NT2/D1 (cell line): ENCODE results near the gene ALG12.
A peak's percentile ranks its signal among the peaks of the same experiment; 100 is the strongest.

Source experiments
- DNase-seq: peaks from one replicate; pipeline ENCODE4 v3.0.0-alpha.2; 2011; ENCODE audit warnings: low read depth, low spot score
- H3K27me3 ChIP-seq: 2 replicates; pipeline ENCODE4 v1.6.0; 2011; ENCODE audit warnings: mild to moderate bottlenecking; ENCODE audit not compliant: insufficient read length, insufficient read depth
- H3K36me3 ChIP-seq: 2 replicates; pipeline ENCODE4 v1.6.1; 2011; ENCODE audit warnings: mild to moderate bottlenecking, low read length, mixed read lengths; ENCODE audit not compliant: insufficient read depth, insufficient read length
- H3K4me1 ChIP-seq: 2 replicates; pipeline ENCODE4 v1.5.1; 2011; ENCODE audit not compliant: insufficient read depth, insufficient read length
- H3K4me3 ChIP-seq: 2 replicates; pipeline ENCODE4 v1.5.1; 2011; ENCODE audit warnings: low read depth; ENCODE audit not compliant: insufficient read length
- H3K9ac ChIP-seq: 2 replicates; pipeline ENCODE4 v1.6.0; 2011; ENCODE audit warnings: low read depth; ENCODE audit not compliant: insufficient read length
- H3K9me3 ChIP-seq: 2 replicates; pipeline ENCODE4 v1.5.1; 2011; ENCODE audit warnings: mild to moderate bottlenecking, low read length; ENCODE audit not compliant: insufficient read depth
- SUZ12 ChIP-seq: IDR thresholded peaks from 2 replicates; pipeline ENCODE4 v1.6.1; 2011; ENCODE audit not compliant: insufficient read length, insufficient read depth; ENCODE audit errors: extremely low read depth
- YY1 ChIP-seq: IDR thresholded peaks from 2 replicates; pipeline ENCODE4 v1.6.1; 2011; ENCODE audit not compliant: insufficient read length, insufficient read depth
- ZNF274 ChIP-seq: IDR thresholded peaks from 2 replicates; pipeline ENCODE4 v1.6.1; 2011; ENCODE audit warnings: mild to moderate bottlenecking, low read depth, low read length

The ALG12 gene

DNA sequence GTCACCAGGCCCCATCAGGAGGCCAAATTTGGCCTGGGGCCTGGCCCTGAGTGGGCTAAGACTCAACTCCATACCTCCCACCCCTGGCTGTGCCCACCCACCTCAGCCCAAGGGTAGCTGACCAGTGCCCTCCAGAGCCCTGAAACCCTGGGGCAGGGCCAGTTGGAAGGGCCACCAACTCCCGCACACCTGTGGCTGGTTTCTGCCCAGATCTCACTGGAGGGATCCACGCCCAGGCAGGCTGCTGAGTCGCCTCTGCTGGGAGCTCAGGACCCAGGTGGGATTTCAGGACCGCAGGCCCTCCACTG is 33.4 kb upstream of the ALG12 start:
- Histone ChIP-seq H3K4me3 (no peak overlapping the region), H3K36me3 (no peaks in the 10 kb centered on the region), H3K9me3 (no peaks in the 10 kb centered on the region), H3K4me1 (peaks cover 33% of the 10 kb centered on the region), H3K9ac (peak overlapping the region; percentile 17), H3K27me3 (no peaks in the 10 kb centered on the region)
- no peak for DNase-seq
- TF ChIP-seq ZNF274 (no peak), SUZ12 (no peak), YY1 (no peak)

DNA sequence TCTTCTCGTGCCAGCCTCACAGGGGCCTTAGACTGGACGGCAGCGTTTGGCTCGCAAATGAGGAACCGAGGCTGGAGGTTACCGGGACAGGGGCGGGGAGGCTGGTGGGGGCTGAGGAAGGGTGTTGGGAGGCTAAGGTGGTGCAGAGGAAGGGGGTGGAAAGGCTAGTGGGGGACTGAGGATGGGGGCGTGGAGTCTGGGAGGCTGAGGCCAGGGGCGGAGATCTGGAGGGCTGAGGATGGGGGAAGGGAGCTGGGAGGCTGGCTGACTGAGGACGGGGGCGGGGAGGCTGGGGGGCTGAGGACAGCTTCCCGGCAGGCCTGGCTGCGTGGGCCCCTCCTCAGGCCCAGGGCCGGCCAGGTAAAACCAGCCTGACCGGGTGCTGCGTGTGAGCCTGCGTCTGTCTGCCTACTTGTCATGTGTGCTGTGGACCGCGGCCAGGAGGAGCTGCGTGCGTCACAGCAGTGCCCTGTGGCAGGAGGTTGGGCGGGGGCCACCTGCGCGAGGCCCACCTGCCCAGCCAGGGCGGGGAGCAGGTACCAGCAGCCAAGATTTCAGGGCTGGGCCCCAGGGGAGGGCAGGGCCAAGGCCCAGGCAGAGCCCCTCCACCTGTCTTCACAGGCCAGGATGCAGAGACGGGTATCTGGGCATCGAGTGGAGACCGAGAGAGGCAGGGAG is 32.9 kb upstream of the ALG12 start:
- H3K4me1 ChIP-seq = peaks cover 36% of the 10 kb centered on the region
- H3K9ac ChIP-seq = no peak overlapping the region
- H3K36me3 ChIP-seq = no peaks in the 10 kb centered on the region
- TF ChIP-seq SUZ12 (no peak), ZNF274 (no peak), YY1 (no peak)
- H3K4me3 ChIP-seq = no peak overlapping the region
- DNase-seq = no peak
- H3K27me3 ChIP-seq = no peaks in the 10 kb centered on the region
- H3K9me3 ChIP-seq = no peaks in the 10 kb centered on the region

- no peaks in the 10 kb centered on the region for H3K27me3 ChIP-seq
- H3K9ac ChIP-seq = no peak overlapping the region
- TF ChIP-seq ZNF274 (no peak), YY1 (no peak), SUZ12 (no peak)
- no peak for DNase-seq
- H3K4me1 ChIP-seq = peaks cover 36% of the 10 kb centered on the region
- no peaks in the 10 kb centered on the region for H3K36me3 ChIP-seq
- no peak overlapping the region for H3K4me3 ChIP-seq
- no peaks in the 10 kb centered on the region for H3K9me3 ChIP-seq
Measured at GRCh38 chr22:49950396-49950994, 32.3 kb upstream of the ALG12 start.

DNA sequence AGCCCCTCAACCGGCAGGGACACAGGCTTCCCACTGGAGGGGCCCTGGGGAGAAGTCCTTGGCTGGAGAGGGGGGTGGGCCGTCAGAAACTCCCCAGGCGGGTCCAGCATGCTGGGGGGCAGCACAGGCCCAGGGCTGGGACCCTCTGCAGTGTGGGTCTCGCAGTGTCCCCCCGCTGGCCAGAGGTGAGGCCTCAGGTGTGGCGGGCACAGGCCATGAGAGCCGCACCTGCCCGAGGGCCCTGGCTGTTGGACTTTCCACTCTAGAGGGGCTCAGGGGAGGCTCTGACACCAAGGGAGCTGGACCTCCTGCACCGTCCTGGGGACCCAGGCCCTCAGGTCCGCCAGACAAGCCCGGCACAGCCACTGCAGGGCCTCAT is 31.7 kb upstream of the ALG12 start:
- H3K4me1 ChIP-seq = peaks cover 36% of the 10 kb centered on the region
- no peak overlapping the region for H3K9ac ChIP-seq
- no peaks in the 10 kb centered on the region for H3K27me3 ChIP-seq
- no peak overlapping the region for H3K4me3 ChIP-seq
- DNase-seq = no peak
- no peaks in the 10 kb centered on the region for H3K9me3 ChIP-seq
- TF ChIP-seq YY1 = no peak
- TF ChIP-seq ZNF274 = no peak
- no peaks in the 10 kb centered on the region for H3K36me3 ChIP-seq

DNA sequence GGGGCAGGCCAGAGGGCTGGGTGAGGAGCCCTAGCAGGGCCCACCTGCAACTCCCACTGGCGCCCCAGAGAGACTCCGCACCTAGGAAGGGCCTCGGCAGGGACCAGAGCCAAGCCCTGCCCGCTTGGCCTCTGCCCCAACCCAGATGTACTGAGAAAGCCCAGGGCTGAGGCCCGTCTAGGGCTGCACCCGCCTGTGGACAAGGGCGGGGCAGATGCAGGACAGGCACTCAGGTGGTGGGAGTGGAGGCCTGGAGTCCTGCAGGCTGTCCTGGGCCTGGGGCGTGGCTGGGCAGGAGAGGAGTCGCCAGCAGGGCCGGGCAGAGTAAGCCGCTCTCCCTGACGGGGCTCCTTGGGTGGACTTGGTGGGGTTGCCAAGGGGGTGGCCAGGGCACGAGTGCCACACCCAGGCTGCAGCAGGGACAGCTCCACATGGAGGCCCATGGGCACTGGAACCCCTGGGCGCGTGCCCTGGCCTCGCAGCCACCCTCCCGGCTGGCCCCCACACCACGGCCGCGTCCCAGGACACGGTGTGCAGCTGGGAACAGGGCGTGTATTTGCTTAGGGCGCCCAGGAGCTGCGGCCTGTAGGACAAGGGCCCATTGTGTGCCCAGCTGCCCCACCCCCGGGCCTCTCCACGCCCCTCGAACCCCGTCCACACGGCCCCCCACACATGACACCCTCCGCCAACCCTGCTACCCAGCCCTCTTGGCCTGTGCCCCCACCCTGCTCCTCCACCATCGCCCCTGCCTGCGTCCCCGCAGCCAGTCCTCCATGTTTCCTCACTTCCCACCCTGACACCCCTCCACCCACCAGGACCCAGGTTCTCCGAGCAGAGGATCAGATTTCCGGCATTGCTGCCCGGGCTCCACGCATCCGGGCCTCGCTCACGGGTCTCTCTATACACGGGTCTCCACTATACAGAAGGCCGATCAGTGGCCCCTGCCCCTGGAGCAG is 31.0 kb upstream of the ALG12 start:
- H3K4me1 ChIP-seq = peaks cover 36% of the 10 kb centered on the region
- H3K9me3 ChIP-seq = no peaks in the 10 kb centered on the region
- no peak for TF ChIP-seq YY1
- no peak for TF ChIP-seq ZNF274
- no peak for TF ChIP-seq SUZ12
- no peaks in the 10 kb centered on the region for H3K36me3 ChIP-seq
- H3K4me3 ChIP-seq = no peak overlapping the region
- no peak for DNase-seq
- H3K27me3 ChIP-seq = no peaks in the 10 kb centered on the region
- peak overlapping the region; percentile 32 for H3K9ac ChIP-seq

DNA sequence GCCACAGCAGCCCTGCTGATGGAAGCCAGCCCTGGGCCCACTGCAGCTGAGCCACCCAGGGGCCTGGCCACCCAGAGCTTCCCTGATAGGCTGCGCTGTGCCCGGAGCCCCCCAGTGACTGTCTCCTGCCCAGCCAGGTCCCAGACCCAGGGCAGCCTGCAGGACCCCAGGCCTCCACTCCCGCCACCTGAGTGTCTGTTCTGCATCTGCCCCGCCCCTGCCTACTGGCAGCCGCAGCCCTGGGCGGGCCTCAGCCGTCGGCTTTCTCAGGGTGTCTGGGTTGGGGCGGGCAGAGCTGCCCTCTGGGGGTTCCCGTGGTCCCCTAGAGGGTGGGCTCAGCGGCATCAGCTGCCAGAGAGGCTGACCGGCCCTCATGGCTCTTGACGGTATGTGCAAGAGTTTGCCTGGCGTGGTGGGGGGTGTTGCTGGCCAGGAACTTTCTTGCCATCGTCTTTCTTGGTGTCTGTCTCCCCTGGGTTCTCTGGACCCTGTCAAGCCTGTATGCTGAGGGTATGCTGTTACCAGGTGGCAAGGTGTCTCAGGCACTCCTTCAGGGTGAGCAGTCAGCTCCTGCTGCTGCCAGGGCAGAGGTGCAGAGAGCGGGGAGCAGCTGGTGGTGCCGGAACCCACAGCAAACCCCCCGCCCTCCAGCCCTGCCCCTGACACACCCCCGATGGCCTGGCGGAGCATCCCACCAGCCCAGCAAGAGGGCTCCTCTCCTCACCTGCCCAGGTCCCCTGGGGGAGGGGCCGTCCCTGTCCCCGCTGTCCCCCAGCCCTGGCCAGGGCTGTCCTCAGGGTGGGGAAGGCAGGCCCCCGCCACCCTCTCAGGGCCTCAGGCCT is 30.1 kb upstream of the ALG12 start:
- no peaks in the 10 kb centered on the region for H3K27me3 ChIP-seq
- no peak overlapping the region for H3K4me3 ChIP-seq
- H3K4me1 ChIP-seq = peaks cover 38% of the 10 kb centered on the region
- DNase-seq = no peak
- TF ChIP-seq SUZ12 = no peak
- TF ChIP-seq YY1 = no peak
- no peak for TF ChIP-seq ZNF274
- H3K36me3 ChIP-seq = no peaks in the 10 kb centered on the region
- H3K9me3 ChIP-seq = no peaks in the 10 kb centered on the region
- H3K9ac ChIP-seq = peak overlapping the region; percentile 21
